Measurements from ENCODE around the gene ZNF273.
"Not testable (repeated sequence)": the region's sequence is repeated elsewhere in the genome, so short reads cannot be mapped to it uniquely, and the experiment has no call there.

The ZNF273 gene

GRCh38 chr7:64877714-64878610 lies 25.1 kb upstream of the ZNF273 start:
- DNase-seq, result peak; percentile 12

GRCh38 chr7:64878684-64879083 lies 24.4 kb upstream of the ZNF273 start:
- no peak for DNase-seq

GRCh38 chr7:64879086-64879730 lies 23.9 kb upstream of the ZNF273 start:
- DNase-seq, result peak; percentile 34

- no peak for DNase-seq
These were observed 23.3 kb upstream of the ZNF273 start for GRCh38 chr7:64879800-64880199.

- peak; percentile 21 for DNase-seq
These were observed 22.5 kb upstream of the ZNF273 start for GRCh38 chr7:64880322-64881297.

DNA sequence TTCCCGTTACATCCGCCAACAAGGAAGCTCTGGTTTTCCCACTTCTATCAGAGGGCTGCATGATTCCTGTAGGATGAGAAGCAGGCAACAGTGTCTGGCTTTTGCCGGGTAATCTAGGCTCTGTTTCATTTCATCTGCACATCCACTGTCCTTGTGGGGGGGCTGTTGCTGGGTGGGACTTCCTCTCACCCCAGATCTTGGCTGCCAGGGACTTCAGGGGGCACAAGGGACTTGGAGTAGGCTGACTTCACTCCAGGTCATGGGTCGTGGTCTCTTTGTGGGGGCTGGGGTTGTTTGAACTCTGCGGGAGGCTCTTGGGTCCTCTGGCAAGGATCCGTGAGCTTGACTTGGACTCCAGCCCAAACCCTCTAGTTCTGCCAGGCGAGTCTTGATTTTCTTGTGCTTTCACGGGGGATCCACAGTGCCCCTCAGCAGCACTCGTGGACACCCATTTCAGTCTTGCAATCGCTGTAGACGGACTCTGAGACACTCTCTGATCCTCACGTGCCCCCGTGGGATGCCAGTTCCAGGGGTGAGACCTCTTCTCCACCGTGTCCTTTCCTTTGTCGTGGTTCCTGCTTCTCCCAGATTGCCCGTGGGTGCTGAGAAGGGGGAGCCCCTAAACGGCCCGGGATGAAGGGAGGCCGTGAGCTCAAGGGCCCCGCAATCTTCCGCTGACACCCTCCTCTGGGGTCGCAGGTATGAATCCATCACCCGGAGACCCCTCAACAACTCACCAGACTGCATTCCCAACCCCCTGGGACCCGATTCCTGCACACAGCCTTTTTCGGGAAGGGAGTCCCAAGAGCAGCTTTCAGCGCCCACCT lies 21.4 kb upstream of the ZNF273 start:
- DNase-seq, result peak; percentile 40

- peak; percentile 78 for DNase-seq
These were observed 20.5 kb upstream of the ZNF273 start for GRCh38 chr7:64882341-64883112.

GRCh38 chr7:64883113-64883905 lies 19.8 kb upstream of the ZNF273 start:
- no peak for DNase-seq

DNA sequence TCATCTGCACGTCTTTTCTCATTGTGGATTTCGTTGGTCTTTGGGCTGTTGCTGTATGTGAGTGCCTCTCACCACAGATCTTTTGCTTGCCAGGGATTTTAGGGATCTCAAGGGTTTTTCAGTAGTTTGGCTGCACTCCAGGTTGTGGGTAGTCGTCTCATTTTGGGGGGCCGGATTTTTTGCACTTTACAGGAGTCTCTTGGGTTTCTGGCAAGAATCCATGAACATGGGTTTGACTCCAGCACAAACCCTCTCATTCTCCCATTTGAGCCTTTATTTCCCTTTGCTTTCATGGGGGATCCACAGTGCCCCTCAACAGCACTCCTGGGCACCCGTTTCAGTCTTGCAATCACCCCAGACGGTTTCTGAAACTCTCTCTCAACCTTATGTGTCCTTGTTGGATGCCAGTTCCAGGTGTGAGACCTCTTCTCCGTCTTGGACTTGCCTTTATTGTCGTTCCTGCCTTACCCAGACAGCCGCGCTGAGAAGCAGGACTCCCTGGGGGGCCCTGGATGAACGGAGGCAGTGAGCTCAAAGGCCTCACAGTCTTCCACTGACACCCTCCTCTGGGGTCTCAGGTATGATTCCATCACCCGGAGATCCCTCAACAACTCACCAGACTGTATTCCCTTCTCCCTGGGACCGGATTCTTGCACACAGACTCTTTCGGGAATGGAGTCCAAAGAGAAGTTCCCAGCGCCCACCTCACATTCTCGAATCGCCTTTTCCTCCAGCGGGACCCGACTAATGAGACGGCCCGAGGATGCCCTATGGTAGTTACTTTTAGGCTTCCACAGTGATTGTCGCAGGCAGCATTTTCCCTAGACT lies 18.8 kb upstream of the ZNF273 start:
- DNase-seq, result no peak

DNA sequence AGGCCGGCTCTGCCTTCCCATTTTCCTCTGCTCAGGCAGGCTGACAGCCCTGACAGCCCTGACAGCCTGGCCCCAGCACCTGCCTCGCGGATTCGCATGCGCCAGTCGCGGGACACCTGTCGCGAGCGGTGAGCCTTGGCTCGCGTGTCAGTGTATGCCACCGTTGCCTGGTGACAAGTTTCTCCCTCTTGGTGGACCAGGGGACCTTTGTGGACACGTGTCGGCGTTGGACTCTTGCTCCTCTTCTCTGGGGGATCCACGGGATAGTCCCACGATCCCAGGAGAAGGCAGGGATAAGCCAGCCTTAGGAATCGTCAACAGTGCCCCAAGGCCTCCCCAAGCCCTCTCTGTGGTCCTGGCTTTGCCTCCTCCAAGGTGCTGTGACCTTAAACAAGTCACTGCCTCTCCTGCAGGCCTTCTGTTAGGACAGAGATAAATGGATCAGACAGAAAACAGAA lies 18.1 kb upstream of the ZNF273 start:
- DNase-seq, result no peak

GRCh38 chr7:64885520-64886240 lies 17.4 kb upstream of the ZNF273 start:
- DNase-seq, result no peak

DNA sequence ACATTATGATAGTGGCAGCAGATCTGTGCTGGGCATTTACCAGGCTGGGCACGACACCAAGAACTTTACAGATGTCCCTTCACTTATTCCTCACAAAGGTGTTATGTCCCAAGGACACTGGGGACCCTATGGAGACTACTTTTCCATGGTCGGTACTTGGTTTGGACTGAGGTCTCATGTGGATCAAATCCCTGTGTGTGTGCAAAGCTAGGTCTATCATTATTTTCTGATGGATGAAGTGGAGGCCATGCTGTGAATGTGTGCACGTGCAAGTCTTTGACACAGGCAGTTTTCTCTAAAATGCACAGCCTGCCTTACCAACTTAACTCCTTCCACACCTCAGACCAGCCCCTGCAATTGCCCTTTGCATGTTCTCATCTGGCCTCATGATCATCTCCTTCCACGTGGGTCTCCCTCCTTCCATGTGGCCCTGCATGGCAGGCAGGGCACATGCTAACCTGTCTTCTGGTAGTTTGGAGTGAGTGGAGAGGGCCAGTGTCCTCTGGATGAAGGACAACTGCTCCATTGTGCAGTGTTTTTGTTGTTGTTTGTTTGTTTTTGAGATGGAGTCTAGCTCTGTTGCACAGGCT lies 16.0 kb upstream of the ZNF273 start:
- DNase-seq, result no peak

GRCh38 chr7:64887756-64888508 lies 15.1 kb upstream of the ZNF273 start:
- no peak for DNase-seq

DNA sequence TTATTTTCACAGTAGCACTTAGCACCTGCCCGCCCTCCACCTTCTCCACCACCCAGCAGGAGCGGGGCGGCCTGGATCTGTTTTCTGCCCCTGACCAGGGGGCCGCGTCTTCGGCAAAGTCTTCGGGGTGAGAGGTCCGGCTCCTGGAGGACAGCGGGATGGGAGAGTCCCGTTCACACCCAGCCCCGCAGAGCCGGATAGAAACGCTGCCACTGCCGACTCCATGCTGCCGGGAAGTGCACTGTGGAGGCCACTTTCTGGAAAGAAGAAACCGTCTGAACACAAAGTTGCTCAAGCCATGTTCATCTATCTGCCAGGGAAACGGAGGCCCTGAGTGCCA lies 14.5 kb upstream of the ZNF273 start:
- DNase-seq, result no peak

DNA sequence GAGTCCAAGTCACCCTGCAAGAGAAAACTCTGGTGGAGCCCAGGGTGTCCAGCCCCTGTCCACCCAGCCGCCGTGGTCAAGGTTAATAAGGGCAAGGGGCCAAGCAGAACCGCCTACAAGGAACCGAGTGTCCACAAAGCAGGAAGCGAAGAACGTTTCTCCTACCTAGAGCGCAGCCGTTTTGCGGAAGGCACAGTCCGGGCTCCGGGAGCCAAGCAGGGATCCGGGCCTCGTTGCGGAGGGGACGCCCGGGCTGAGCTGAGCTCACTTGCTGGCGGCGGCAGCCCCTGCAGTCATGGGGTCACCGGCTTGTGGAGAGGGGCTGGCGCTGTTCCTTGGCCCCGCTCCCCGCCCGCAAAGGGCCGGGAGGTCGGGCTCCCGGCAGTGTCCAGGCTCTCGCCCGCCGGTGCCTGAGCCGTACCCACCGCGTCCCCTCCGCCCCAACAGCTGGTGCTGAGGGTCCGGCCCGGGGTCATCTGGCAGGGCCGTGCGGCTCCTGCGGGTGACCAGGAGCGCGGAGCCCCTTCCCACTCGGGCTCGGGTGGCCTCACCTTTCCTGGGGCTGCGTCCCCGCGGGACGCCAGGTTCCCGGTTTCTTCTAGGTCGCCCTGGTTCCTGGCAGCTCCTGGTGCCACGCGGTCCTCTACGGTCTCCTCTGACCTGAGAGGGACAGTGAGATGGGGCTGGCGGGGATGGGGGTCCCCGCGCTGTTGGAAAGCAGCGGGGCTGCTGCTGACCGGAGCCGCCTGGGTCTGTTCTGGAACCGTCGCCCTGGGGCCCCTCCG lies 14.0 kb upstream of the ZNF273 start:
- no peak for DNase-seq

DNA sequence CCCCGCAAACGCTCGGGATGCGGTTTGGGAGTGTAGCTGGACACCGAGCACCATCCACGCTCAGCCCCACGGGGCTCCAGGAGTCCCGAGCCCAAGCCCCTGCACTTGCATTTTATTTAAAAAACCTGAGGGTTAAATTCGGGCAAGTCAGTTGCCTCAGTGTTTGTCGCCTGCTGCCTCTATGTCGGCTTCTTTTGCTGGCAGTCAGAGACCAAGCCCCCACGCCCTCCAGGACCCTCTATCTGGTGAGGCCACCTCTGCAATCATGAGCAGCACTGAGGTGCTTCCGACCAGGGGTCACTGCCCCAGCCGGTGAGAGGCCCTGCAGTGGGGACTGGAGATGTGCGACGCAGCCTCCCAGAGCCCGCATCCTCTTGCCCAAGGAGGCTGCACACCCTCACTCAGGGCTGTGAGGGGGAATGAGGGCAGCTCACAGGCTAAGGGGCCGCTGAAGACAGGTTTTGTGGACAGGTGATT lies 13.3 kb upstream of the ZNF273 start:
- no peak for DNase-seq

GRCh38 chr7:64890273-64890672 lies 12.8 kb upstream of the ZNF273 start:
- not testable (repeated sequence) for DNase-seq

Measured in right forelimb (tissue), 1 donor.